ENCODE data around the gene MALSU1.

MALSU1 gene

GRCh38 chr7:23290993-23291392, 8.1 kb upstream of the MALSU1 start:
- Histone ChIP-seq H3K36me3 (no peaks in the 10 kb centered on the region), H3K27me3 (ENCODE audit: insufficient read depth, low read depth, severe bottlenecking) (no peaks in the 10 kb centered on the region), H3K27ac (no peak overlapping the region), H3K4me3 (ENCODE audit: low read depth, low read length) (no peak overlapping the region), H3K9me3 (ENCODE audit: severe bottlenecking) (no peaks in the 10 kb centered on the region)
- DNase-seq: no peak
- TF ChIP-seq CTCF (IDR thresholded peaks at IDR 0.05; ENCODE audit: low read depth, low read length): no peak

DNA sequence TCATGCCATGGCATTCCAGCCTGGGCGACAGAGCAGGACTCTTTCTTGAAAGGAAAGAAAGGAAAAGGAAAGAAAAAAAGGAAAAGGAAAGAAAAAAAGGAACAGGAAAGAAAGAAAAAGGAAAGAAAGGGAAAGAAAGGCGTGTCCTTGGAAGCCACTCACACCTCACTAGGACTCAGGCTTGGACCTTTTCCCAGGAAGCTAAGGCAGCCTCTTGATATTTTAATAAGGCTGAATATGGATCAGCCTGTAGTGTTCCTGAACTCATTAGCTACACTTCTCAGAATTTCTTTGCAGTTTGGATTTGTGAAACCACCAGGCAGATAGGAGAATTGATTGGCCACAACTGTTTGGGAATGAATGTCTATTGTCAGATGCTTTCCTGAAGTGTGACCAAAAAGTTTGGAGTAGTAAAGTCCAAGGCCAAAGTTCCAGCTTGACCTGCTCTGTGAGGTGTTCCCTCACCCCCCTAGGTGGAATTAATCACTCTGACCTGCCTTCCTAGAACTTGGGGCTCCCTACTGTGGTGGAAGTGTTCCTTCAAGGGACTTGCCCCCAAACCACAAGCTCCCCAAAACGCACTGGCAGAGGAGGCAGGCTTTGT, 7.1 kb upstream of the MALSU1 start:
- no peak overlapping the region for H3K4me3 ChIP-seq (ENCODE audit: low read depth, low read length)
- no peak for DNase-seq
- TF ChIP-seq CTCF (IDR thresholded peaks at IDR 0.05; ENCODE audit: low read depth, low read length): no peak
- H3K9me3 ChIP-seq (ENCODE audit: severe bottlenecking): no peaks in the 10 kb centered on the region
- no peaks in the 10 kb centered on the region for H3K36me3 ChIP-seq
- no peak overlapping the region for H3K27ac ChIP-seq
- H3K27me3 ChIP-seq (ENCODE audit: insufficient read depth, low read depth, severe bottlenecking): no peaks in the 10 kb centered on the region

GRCh38 chr7:23292623-23293022, 6.5 kb upstream of the MALSU1 start:
- no peaks in the 10 kb centered on the region for H3K9me3 ChIP-seq (ENCODE audit: severe bottlenecking)
- no peaks in the 10 kb centered on the region for H3K36me3 ChIP-seq
- no peak for DNase-seq
- H3K27me3 ChIP-seq (ENCODE audit: insufficient read depth, low read depth, severe bottlenecking): no peaks in the 10 kb centered on the region
- no peak overlapping the region for H3K4me3 ChIP-seq (ENCODE audit: low read depth, low read length)
- H3K27ac ChIP-seq: no peak overlapping the region
- no peak for TF ChIP-seq CTCF (IDR thresholded peaks at IDR 0.05; ENCODE audit: low read depth, low read length)

GRCh38 chr7:23293500-23294073, 5.6 kb upstream of the MALSU1 start:
- TF ChIP-seq CTCF (IDR thresholded peaks at IDR 0.05; ENCODE audit: low read depth, low read length): no peak
- H3K36me3 ChIP-seq: no peaks in the 10 kb centered on the region

GRCh38 chr7:23294549-23295400, 4.4 kb upstream of the MALSU1 start:
- H3K36me3 ChIP-seq: peaks cover 5% of the 10 kb centered on the region
- TF ChIP-seq CTCF (IDR thresholded peaks at IDR 0.05; ENCODE audit: low read depth, low read length): no peak
- DNase-seq: no peak
- H3K9me3 ChIP-seq (ENCODE audit: severe bottlenecking): no peaks in the 10 kb centered on the region
- H3K4me3 ChIP-seq (ENCODE audit: low read depth, low read length): no peak overlapping the region
- H3K27ac ChIP-seq: no peak overlapping the region
- no peaks in the 10 kb centered on the region for H3K27me3 ChIP-seq (ENCODE audit: insufficient read depth, low read depth, severe bottlenecking)

More at GRCh38 chr7:23293500-23294073, 5.6 kb upstream of the MALSU1 start:
- Histone ChIP-seq H3K4me3 (ENCODE audit: low read depth, low read length) (no peak overlapping the region), H3K27me3 (ENCODE audit: insufficient read depth, low read depth, severe bottlenecking) (no peaks in the 10 kb centered on the region), H3K9me3 (ENCODE audit: severe bottlenecking) (no peaks in the 10 kb centered on the region), H3K27ac (no peak overlapping the region)
- no peak for DNase-seq
